GM23248 (cell line): ENCODE results near the gene DNAJC30. TPM values are rescaled to one million over a fixed set of nuclear protein-coding genes. Genes with fewer than 3 reads are reported as not detected.
A peak's percentile ranks its signal among the peaks of the same experiment; 100 is the strongest.

Experiments used
- DNase-seq: peaks from one replicate; pipeline ENCODE4 v3.0.0-alpha.2; 2015
- H2AFZ ChIP-seq: fragments of 200-600 bp; sonication (generic); 2 replicates; pipeline ENCODE4 v1.6.1; 2016; ENCODE audit warnings: antibody characterized with exemption
- H3F3A ChIP-seq: fragments of 200-600 bp; sonication (generic); 2 replicates; pipeline ENCODE4 v1.6.1; 2016; ENCODE audit warnings: mild to moderate bottlenecking, antibody characterized with exemption, mixed run types; ENCODE audit not compliant: insufficient read depth
- H3K27ac ChIP-seq: fragments of 200-600 bp; sonication (generic); 2 replicates; pipeline ENCODE4 v1.5.1; 2016; ENCODE audit warnings: mild to moderate bottlenecking
- H3K27me3 ChIP-seq: fragments of 200-600 bp; sonication (generic); replicated peaks from 2 replicates; pipeline ENCODE4 v1.6.1; 2016; ENCODE audit warnings: mild to moderate bottlenecking; ENCODE audit not compliant: insufficient read depth
- H3K36me3 ChIP-seq: fragments of 200-600 bp; sonication (generic); 2 replicates; pipeline ENCODE4 v1.6.1; 2016; ENCODE audit warnings: low read depth, mild to moderate bottlenecking
- H3K4me1 ChIP-seq: fragments of 200-600 bp; sonication (generic); 2 replicates; pipeline ENCODE4 v1.6.1; 2016; ENCODE audit warnings: mild to moderate bottlenecking; ENCODE audit not compliant: insufficient read depth
- H3K4me2 ChIP-seq: fragments of 200-600 bp; sonication (generic); one replicate; pipeline ENCODE4 v1.6.1; 2016; ENCODE audit warnings: mild to moderate bottlenecking; ENCODE audit not compliant: unreplicated experiment
- H3K4me3 ChIP-seq: fragments of 200-600 bp; sonication (generic); 2 replicates; pipeline ENCODE4 v1.5.1; 2016; ENCODE audit warnings: mild to moderate bottlenecking
- H3K79me2 ChIP-seq: fragments of 200-600 bp; sonication (generic); 2 replicates; pipeline ENCODE4 v1.6.1; 2016; ENCODE audit warnings: mild to moderate bottlenecking; ENCODE audit not compliant: insufficient read depth
- H3K9ac ChIP-seq: fragments of 200-600 bp; sonication (generic); 2 replicates; pipeline ENCODE4 v1.6.1; 2016; ENCODE audit warnings: mild to moderate bottlenecking
- H3K9me2 ChIP-seq: fragments of 200-600 bp; sonication (generic); 2 replicates; pipeline ENCODE4 v1.6.1; 2016; ENCODE audit warnings: mixed run types, mild to moderate bottlenecking, moderate library complexity; ENCODE audit not compliant: insufficient read depth
- H3K9me3 ChIP-seq: fragments of 200-600 bp; sonication (generic); one replicate; pipeline ENCODE4 v1.6.1; 2017; ENCODE audit warnings: low read depth
- H4K20me1 ChIP-seq: fragments of 200-600 bp; sonication (generic); 2 replicates; pipeline ENCODE4 v1.6.0; 2016; ENCODE audit not compliant: insufficient read depth
- EZH2 ChIP-seq: fragments of 200-600 bp; sonication (generic); IDR thresholded peaks from 2 replicates; pipeline ENCODE4 v1.6.1; 2018; ENCODE audit warnings: antibody characterized with exemption, mild to moderate bottlenecking; ENCODE audit not compliant: insufficient read depth, poor library complexity, severe bottlenecking
- EZH2phosphoT487 ChIP-seq: fragments of 200-600 bp; sonication (generic); IDR thresholded peaks from 2 replicates; pipeline ENCODE4 v1.6.1; 2018; ENCODE audit warnings: antibody characterized with exemption, moderate library complexity, mild to moderate bottlenecking, low read depth; ENCODE audit not compliant: insufficient read depth
- WGBS, 2 experiments: methylation state at CpG; one replicate each; pipeline ENCODE4 v1.1.6; 2015 to 2017; ENCODE audit warnings: low lambda C conversion rate in 2 of 2, low coverage in 1 of 2; ENCODE audit errors: missing lambda C conversion rate in 2 of 2; 5-methylcytosine and 5-hydroxymethylcytosine counted together
- in situ Hi-C: fragments of 300-500 bp; cut with MboI; formaldehyde crosslinking; loops from 2 replicates; pipeline ENCODE4 v1.15.0; 2020
- polyA plus RNA-seq: library from polyadenylated mRNA; unstranded; fragments of >200 nt; fragmentation: Nextera tagmentation; extraction: Ambion mirVana; gene quantifications from 2 replicates; pipeline ENCODE4 v1.2.1, GENCODE V29; 2016
- total RNA-seq: library from RNA; depleted of rRNA; stranded (reverse); fragments of >200 nt; shearing (Covaris generic); gene quantifications from 2 replicates; pipeline ENCODE4 v1.2.3, GENCODE V29; 2014

DNAJC30 gene
- total and polyA plus RNA-seq, 2 experiments from 2014 or later = 5.2 to 12.7 TPM

GRCh38 chr7:73703757-73704639 lies 20.7 kb upstream of the DNAJC30 start:
- Histone ChIP-seq H3K4me2 (no peak overlapping the region), H4K20me1 (no peaks in the 10 kb centered on the region), H3K27me3 (no peaks in the 10 kb centered on the region), H3K36me3 (peaks cover 8% of the 10 kb centered on the region; the same call in 1 of the 2 replicates), H3K27ac (no peak overlapping the region), H3K9me3 (no peaks in the 10 kb centered on the region), H2AFZ (no peak overlapping the region), H3K4me3 (no peak overlapping the region), H3F3A (no peaks in the 10 kb centered on the region), H3K9ac (no peak overlapping the region), H3K79me2 (peaks cover 25% of the 10 kb centered on the region), H3K9me2 (no peaks in the 10 kb centered on the region), H3K4me1 (no peaks in the 10 kb centered on the region)
- no peak for TF ChIP-seq EZH2
- no peak for TF ChIP-seq EZH2phosphoT487
- WGBS, 2 experiments = 66 to 81% methylated on average over 24 to 30 of the region's 45 CpGs
- DNase-seq = peak; percentile 52
- in situ Hi-C loops = no loop called here

- DNase-seq = no peak
- peaks cover 17% of the 10 kb centered on the region for H3K79me2 ChIP-seq
- peaks cover 8% of the 10 kb centered on the region; the same call in 1 of the 2 replicates for H3K36me3 ChIP-seq
- no peak overlapping the region for H2AFZ ChIP-seq
- no peak overlapping the region for H3K9ac ChIP-seq
- H3K27ac ChIP-seq = no peak overlapping the region
- no peaks in the 10 kb centered on the region for H4K20me1 ChIP-seq
- in situ Hi-C loops = no loop called here
- H3K4me3 ChIP-seq = no peak overlapping the region
- H3K4me1 ChIP-seq = no peaks in the 10 kb centered on the region
- WGBS, 2 experiments = 88 to 89% methylated on average over 13 of the region's 13 CpGs
- no peaks in the 10 kb centered on the region for H3K9me3 ChIP-seq
- no peak overlapping the region for H3K4me2 ChIP-seq
- TF ChIP-seq EZH2 (no peak), EZH2phosphoT487 (no peak)
- H3K27me3 ChIP-seq = no peaks in the 10 kb centered on the region
- H3F3A ChIP-seq = 0 out of 2 replicates have a peak, but pooled peaks cover under 1% of the 10 kb centered on the region
- no peaks in the 10 kb centered on the region for H3K9me2 ChIP-seq
Observed at GRCh38 chr7:73703225-73703624, 20.0 kb upstream of the DNAJC30 start.

GRCh38 chr7:73702665-73703064 lies 19.4 kb upstream of the DNAJC30 start:
- DNase-seq = no peak
- Histone ChIP-seq H3K4me1 (no peaks in the 10 kb centered on the region), H3K9ac (no peak overlapping the region), H2AFZ (no peak overlapping the region), H3K9me3 (no peaks in the 10 kb centered on the region), H4K20me1 (no peaks in the 10 kb centered on the region), H3K27me3 (no peaks in the 10 kb centered on the region), H3K9me2 (no peaks in the 10 kb centered on the region), H3K4me3 (no peak overlapping the region), H3K36me3 (peaks cover 10% of the 10 kb centered on the region; the same call in 1 of the 2 replicates), H3K27ac (no peak overlapping the region), H3K4me2 (no peak overlapping the region), H3F3A (0 out of 2 replicates have a peak, but pooled peaks cover 6% of the 10 kb centered on the region), H3K79me2 (peaks cover 12% of the 10 kb centered on the region)
- TF ChIP-seq EZH2 (no peak), EZH2phosphoT487 (no peak)
- in situ Hi-C loops = no loop called here
- WGBS, 2 experiments = 97% methylated on average over 16 to 18 of the region's 18 CpGs

- Histone ChIP-seq H2AFZ (no peak overlapping the region), H3K9me3 (no peaks in the 10 kb centered on the region), H3K36me3 (peaks cover 13% of the 10 kb centered on the region; the same call in 1 of the 2 replicates), H3F3A (0 out of 2 replicates have a peak, but pooled peaks cover 6% of the 10 kb centered on the region), H3K4me2 (no peak overlapping the region), H3K79me2 (peaks cover 7% of the 10 kb centered on the region), H3K9me2 (no peaks in the 10 kb centered on the region), H3K27ac (no peak overlapping the region), H3K4me3 (no peak overlapping the region), H3K9ac (no peak overlapping the region), H3K4me1 (no peaks in the 10 kb centered on the region), H3K27me3 (no peaks in the 10 kb centered on the region), H4K20me1 (no peaks in the 10 kb centered on the region)
- TF ChIP-seq EZH2 (no peak), EZH2phosphoT487 (no peak)
- WGBS, 2 experiments = 93 to 94% methylated on average over 8 of the region's 8 CpGs
- in situ Hi-C loops = no loop called here
- DNase-seq = no peak
Observed at GRCh38 chr7:73702226-73702625, 19.0 kb upstream of the DNAJC30 start.
